Nephron progenitor cell (in vitro differentiated cells): Measurements from ENCODE around the gene GSTM2.
"Not testable (repeated sequence)": the region's sequence is repeated elsewhere in the genome, so short reads cannot be mapped to it uniquely, and the experiment has no call there.

Experiments
- DNase-seq: peaks from one replicate; pipeline ENCODE4 v3.0.0; 2021
- H3K27ac Mint-ChIP-seq: 2 replicates; pipeline ENCODE4 v1.8.0; 2021; ENCODE audit warnings: mild to moderate bottlenecking, moderate library complexity, mixed read lengths
- H3K27me3 Mint-ChIP-seq: 2 replicates; pipeline ENCODE4 v1.8.0; 2021; ENCODE audit warnings: mild to moderate bottlenecking, low read depth, mixed read lengths; ENCODE audit not compliant: poor library complexity
- H3K36me3 Mint-ChIP-seq: 2 replicates; pipeline ENCODE4 v1.8.0; 2021; ENCODE audit warnings: low read depth, mixed read lengths
- H3K4me1 Mint-ChIP-seq: 2 replicates; pipeline ENCODE4 v1.8.0; 2021; ENCODE audit warnings: mixed read lengths
- H3K4me3 Mint-ChIP-seq: 2 replicates; pipeline ENCODE4 v1.8.0; 2021; ENCODE audit warnings: mild to moderate bottlenecking, moderate library complexity, mixed read lengths
- H3K9me3 Mint-ChIP-seq: 2 replicates; pipeline ENCODE4 v1.8.0; 2021; ENCODE audit warnings: mild to moderate bottlenecking, moderate library complexity, mixed read lengths
- TF ChIP-seq, protein P1 (sequence below): fragments of 200-600 bp; sonication (generic); IDR thresholded peaks from 2 replicates; pipeline ENCODE4 v1.5.0; 2021; ENCODE audit warnings: antibody characterized with exemption

GSTM2 gene

DNA sequence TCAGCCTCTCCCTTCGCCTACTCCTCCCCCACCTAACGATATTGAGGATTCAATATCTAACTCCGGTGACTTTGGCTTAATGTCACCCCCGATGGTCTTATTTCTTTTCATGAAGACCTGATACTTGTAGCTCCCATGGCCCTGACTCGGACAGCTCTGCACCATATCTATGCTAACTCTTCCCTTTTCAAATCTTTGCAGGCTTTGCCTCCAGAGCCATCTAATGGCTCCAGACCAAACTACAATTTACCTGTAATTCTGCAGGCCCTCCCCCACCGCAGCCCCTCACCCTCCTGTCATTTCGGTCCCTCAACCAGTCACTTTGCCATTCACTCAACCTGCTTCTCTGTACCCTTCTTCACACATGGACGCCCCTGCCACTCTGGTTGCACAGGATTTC, 36.3 kb downstream of the GSTM2 start:
- TF ChIP-seq, protein P1, sequence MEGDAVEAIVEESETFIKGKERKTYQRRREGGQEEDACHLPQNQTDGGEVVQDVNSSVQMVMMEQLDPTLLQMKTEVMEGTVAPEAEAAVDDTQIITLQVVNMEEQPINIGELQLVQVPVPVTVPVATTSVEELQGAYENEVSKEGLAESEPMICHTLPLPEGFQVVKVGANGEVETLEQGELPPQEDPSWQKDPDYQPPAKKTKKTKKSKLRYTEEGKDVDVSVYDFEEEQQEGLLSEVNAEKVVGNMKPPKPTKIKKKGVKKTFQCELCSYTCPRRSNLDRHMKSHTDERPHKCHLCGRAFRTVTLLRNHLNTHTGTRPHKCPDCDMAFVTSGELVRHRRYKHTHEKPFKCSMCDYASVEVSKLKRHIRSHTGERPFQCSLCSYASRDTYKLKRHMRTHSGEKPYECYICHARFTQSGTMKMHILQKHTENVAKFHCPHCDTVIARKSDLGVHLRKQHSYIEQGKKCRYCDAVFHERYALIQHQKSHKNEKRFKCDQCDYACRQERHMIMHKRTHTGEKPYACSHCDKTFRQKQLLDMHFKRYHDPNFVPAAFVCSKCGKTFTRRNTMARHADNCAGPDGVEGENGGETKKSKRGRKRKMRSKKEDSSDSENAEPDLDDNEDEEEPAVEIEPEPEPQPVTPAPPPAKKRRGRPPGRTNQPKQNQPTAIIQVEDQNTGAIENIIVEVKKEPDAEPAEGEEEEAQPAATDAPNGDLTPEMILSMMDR: no peak
- Mint-ChIP-seq H3K27me3 (no peaks in the 10 kb centered on the region), H3K27ac (no peak overlapping the region), H3K36me3 (peaks cover 29% of the 10 kb centered on the region), H3K4me3 (no peak overlapping the region), H3K9me3 (peaks cover 44% of the 10 kb centered on the region), H3K4me1 (no peaks in the 10 kb centered on the region)
- no peak for DNase-seq

DNA sequence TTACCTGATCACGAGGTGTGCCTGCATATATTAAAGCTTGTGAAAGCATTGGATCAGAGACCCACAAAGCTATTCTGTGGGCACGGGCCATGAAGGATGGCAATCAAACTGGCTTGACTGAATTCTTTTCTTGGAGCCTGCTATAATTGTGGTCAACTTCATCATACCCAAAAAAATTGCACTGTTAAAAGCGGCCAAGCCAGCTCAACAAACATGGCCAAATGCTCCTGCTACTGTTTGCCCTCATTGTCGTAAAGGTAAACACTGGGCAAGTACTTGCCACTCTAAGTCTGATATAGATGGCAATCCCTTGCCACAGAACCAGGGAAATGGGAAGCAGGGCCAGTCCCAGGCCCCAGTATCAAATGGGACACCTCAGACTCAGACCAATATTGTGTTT, 37.6 kb downstream of the GSTM2 start:
- no peaks in the 10 kb centered on the region for H3K27me3 Mint-ChIP-seq
- no peak overlapping the region for H3K4me3 Mint-ChIP-seq

DNA sequence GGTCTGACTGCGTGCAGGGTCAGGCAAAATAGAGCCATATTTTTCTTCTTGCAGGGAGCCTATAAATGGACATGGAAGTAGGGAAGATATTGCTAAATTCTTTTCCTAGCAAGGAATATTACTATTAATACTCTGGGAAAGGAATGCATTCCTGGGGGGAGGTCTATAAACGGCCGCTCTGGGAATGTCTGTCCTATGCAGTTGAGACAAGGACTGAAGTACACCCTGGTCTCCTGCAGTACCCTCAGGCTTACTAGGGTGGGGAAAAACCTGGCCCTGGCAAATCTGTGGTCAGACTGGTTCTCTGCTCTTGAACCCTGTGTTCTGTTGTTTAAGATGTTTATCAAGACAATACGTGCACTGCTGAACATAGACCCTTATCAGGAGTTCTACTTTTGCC, 41.1 kb downstream of the GSTM2 start:
- not testable (repeated sequence) for H3K27me3 Mint-ChIP-seq, H3K27ac Mint-ChIP-seq, DNase-seq, H3K4me1 Mint-ChIP-seq, H3K4me3 Mint-ChIP-seq
- peaks cover 40% of the 10 kb centered on the region for H3K9me3 Mint-ChIP-seq
- peaks cover 25% of the 10 kb centered on the region for H3K36me3 Mint-ChIP-seq

More for the DNA sequence above, 37.6 kb downstream of the GSTM2 start:
- Mint-ChIP-seq H3K27ac (no peak overlapping the region), H3K36me3 (peaks cover 34% of the 10 kb centered on the region), H3K9me3 (peaks cover 53% of the 10 kb centered on the region), H3K4me1 (no peaks in the 10 kb centered on the region)
- no peak for DNase-seq
- TF ChIP-seq, protein P1: no peak

DNA sequence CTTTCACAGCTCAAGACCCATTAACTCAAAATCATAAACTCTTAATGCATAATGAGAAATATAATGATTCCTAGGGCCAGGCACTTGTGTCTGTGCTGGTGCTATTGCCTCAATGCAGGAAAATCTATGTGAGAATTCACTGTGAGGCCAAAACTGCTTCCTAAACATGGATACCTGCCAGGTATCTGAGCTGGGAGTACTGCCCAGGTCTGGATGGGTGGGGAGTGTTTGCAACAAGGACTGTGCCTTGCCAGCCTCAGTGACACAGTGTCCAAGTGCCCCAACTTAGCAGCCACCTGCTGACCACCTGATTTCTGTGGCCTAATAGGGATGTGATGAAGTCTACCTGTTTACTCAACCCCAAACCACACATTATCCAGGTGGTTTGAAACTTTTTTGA, 42.0 kb downstream of the GSTM2 start:
- H3K36me3 Mint-ChIP-seq: peaks cover 17% of the 10 kb centered on the region
- DNase-seq, H3K4me1 Mint-ChIP-seq, H3K27ac Mint-ChIP-seq, H3K4me3 Mint-ChIP-seq: not testable (repeated sequence)
- H3K27me3 Mint-ChIP-seq: peaks cover 15% of the 10 kb centered on the region
- H3K9me3 Mint-ChIP-seq: peaks cover 32% of the 10 kb centered on the region

DNA sequence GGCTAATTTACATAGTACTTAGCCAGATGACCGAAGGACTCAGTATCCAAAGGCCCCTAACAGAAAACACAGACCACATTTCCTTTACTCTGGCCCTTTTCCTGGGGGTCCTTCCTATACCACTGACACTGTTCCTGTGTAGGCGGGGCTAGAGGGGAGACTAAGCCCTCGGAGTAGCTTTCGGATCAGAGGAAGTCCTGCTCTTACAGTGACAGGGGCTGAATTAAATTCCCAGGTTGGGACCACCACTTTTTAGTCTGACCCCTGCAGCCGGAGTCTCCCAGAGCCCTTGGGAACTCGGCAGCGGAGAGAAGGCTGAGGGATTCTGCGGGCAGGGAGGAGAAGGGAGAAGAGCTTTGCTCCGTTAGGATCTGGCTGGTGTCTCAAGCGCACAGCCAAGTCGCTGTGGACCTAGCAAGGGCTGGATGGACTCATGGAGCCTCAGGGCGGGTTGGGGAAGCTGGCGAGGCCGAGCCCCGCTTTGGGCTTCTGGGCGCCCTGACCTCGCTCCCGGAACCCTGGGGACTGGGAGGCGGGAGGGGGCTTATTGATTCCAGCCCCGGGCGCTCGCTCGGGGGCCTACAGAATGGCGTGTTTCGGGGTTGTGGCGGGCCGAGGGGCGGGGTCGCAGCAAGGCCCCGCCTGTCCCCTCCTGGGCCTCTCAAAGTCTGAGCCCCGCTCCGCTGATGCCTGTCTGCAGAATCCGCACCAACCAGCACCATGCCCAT, 43.9 kb downstream of the GSTM2 start, which contains the start of gene GSTM5:
Gene GSTM5 (plus strand): TSS at position 659 of the 728 bp plus-strand sequence. CDS start 62 bp downstream, at position 721.
- peaks cover 32% of the 10 kb centered on the region for H3K9me3 Mint-ChIP-seq
- not testable (repeated sequence) for DNase-seq, H3K27ac Mint-ChIP-seq, H3K4me1 Mint-ChIP-seq, H3K4me3 Mint-ChIP-seq
- H3K36me3 Mint-ChIP-seq: peaks cover 17% of the 10 kb centered on the region
- H3K27me3 Mint-ChIP-seq: peaks cover 16% of the 10 kb centered on the region

DNA sequence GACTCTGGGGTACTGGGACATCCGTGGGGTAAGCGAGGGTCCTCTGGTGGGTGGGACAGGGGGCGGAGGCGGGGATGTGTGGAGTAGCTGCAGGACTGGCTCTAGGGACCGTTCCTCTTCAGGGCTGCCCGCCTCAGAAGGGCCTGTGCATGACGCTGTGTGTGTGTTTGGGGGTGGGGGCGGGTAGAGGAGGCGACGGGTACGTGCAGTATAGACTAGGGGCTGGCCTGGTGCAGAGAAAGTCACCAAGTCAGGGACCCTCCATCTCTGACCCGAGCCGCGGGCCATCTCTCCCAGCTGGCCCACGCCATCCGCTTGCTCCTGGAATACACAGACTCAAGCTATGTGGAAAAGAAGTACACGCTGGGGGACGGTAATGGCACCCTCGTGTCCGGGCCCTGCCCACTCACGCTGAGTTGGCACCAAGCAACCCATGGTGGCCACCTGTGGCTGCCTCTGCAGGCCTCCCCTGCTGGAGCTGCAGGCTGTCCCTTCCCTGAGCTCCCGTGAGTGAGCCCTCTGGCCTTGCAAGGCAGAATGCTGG, 44.5 kb downstream of the GSTM2 start:
- Mint-ChIP-seq H3K36me3 (peaks cover 17% of the 10 kb centered on the region), H3K27ac (no peak overlapping the region), H3K27me3 (peaks cover 16% of the 10 kb centered on the region), H3K4me1 (peaks cover 7% of the 10 kb centered on the region), H3K4me3 (no peak overlapping the region), H3K9me3 (peaks cover 26% of the 10 kb centered on the region)
- DNase-seq: no peak
- TF ChIP-seq, protein P1: no peak

DNA sequence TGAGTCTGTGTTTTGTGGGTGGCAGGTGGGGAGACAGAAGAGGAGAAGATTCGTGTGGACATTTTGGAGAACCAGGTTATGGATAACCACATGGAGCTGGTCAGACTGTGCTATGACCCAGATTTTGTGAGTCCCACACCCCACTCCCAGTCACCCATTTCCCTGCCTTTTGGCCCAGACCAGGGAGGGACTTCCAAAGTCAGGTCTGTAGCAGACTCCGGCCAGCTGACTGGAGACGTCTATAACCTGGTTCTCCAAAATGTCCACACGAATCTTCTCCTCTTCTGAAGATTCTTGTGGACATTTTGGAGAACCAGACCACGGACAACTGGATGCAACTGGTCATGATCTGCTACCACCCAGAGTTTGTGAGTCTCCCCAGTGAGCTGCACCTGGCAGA, 45.8 kb downstream of the GSTM2 start:
- Mint-ChIP-seq H3K27ac (no peak overlapping the region), H3K36me3 (peaks cover 9% of the 10 kb centered on the region), H3K9me3 (peaks cover 14% of the 10 kb centered on the region), H3K4me1 (peaks cover 7% of the 10 kb centered on the region), H3K27me3 (peaks cover 20% of the 10 kb centered on the region), H3K4me3 (no peak overlapping the region)
- no peak for DNase-seq
- TF ChIP-seq, protein P1: no peak
